SH-SY5Y (cell line): Measurements from ENCODE around the gene SLC25A45.

Experiments
- GATA2 ChIP-seq: IDR thresholded peaks from 2 replicates; pipeline ENCODE4 v1.6.1; 2011; ENCODE audit warnings: mild to moderate bottlenecking, low read depth, low read length
- GATA3 ChIP-seq: IDR thresholded peaks from 2 replicates; pipeline ENCODE4 v1.6.1; 2011; ENCODE audit warnings: low read depth, mild to moderate bottlenecking, low read length, moderate library complexity

- TF ChIP-seq GATA2 (no peak), GATA3 (no peak)
Measured at GRCh38 chr11:65418681-65419459, 36.4 kb upstream of the SLC25A45 start.
